Measurements from ENCODE around the gene TRIM9.
"Not testable (repeated sequence)": the region's sequence is repeated elsewhere in the genome, so short reads cannot be mapped to it uniquely, and the experiment has no call there.

Gene TRIM9

GRCh38 chr14:51002406-51002999 lies 92.4 kb downstream of the TRIM9 start:
- over 99% methylated on average over 5 of the region's 5 CpGs for WGBS
- Histone ChIP-seq H3K9me3 (ENCODE audit: insufficient read depth, low read depth, low read length) (no peaks in the 10 kb centered on the region), H3K36me3 (ENCODE audit: insufficient read depth, low read length) (no peaks in the 10 kb centered on the region), H3K27ac (ENCODE audit: low read depth, low read length) (no peak overlapping the region), H3K4me1 (ENCODE audit: insufficient read depth, low read length) (peaks cover 5% of the 10 kb centered on the region; the same call in 1 of the 2 replicates), H3K9ac (ENCODE audit: low read depth, low read length) (no peak overlapping the region), H3K27me3 (ENCODE audit: insufficient read depth, low read length) (no peaks in the 10 kb centered on the region), H3K4me3 (ENCODE audit: low read length) (no peak overlapping the region)

GRCh38 chr14:51000566-51000965 lies 94.3 kb downstream of the TRIM9 start:
- Histone ChIP-seq H3K4me1 (ENCODE audit: insufficient read depth, low read length) (no peaks in the 10 kb centered on the region), H3K9ac (ENCODE audit: low read depth, low read length) (no peak overlapping the region), H3K36me3 (ENCODE audit: insufficient read depth, low read length) (no peaks in the 10 kb centered on the region), H3K4me3 (ENCODE audit: low read length) (no peak overlapping the region), H3K9me3 (ENCODE audit: insufficient read depth, low read depth, low read length) (no peaks in the 10 kb centered on the region), H3K27ac (ENCODE audit: low read depth, low read length) (no peak overlapping the region), H3K27me3 (ENCODE audit: insufficient read depth, low read length) (no peaks in the 10 kb centered on the region)
- WGBS, result 97% methylated on average over 9 of the region's 9 CpGs

DNA sequence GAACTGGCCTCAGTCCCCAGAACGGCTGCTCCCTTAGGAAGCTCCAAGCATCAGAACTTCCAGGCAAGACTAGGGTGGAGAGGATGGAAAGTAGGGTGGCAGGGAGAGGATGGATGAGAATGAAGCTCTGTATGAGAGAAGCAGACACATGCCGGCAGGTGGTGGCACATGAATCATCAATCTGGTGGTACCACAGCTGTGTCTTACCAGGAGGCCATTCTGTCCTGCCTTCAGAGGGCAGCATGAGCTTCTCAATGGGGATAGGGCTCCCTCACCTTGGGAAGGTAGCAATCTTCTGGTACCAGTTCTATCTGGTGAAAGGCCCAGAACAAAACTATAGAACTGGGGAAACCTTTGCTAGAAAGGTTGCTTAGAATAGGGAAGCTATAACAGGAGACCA lies 95.2 kb downstream of the TRIM9 start:
- Histone ChIP-seq H3K36me3 (ENCODE audit: insufficient read depth, low read length) (no peaks in the 10 kb centered on the region), H3K4me1 (ENCODE audit: insufficient read depth, low read length) (no peaks in the 10 kb centered on the region), H3K4me3 (ENCODE audit: low read length) (no peak overlapping the region), H3K9ac (ENCODE audit: low read depth, low read length) (no peak overlapping the region), H3K27ac (ENCODE audit: low read depth, low read length) (no peak overlapping the region), H3K27me3 (ENCODE audit: insufficient read depth, low read length) (no peaks in the 10 kb centered on the region), H3K9me3 (ENCODE audit: insufficient read depth, low read depth, low read length) (no peaks in the 10 kb centered on the region)
- 94% methylated on average over 2 of the region's 2 CpGs for WGBS

DNA sequence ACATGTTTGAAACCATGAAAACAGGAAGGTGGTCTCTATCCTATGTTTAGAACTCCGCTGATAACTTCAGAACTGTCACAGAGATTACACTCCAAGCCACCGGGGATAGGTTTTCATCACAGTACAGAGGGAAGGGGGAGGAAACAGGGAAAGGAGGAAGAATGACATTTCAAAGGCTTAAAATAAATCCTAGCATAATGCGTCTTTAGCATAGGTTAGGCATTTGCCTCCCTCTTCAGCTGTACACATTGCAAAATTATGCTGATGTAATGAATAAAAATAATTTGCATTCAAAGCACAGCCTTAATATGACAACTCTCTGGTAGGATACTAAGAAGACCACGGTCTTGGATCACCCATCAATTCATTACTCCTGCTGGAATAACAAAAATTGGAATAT lies 96.3 kb downstream of the TRIM9 start:
- Histone ChIP-seq H3K36me3 (ENCODE audit: insufficient read depth, low read length) (no peaks in the 10 kb centered on the region), H3K27ac (ENCODE audit: low read depth, low read length) (no peak overlapping the region), H3K9ac (ENCODE audit: low read depth, low read length) (no peak overlapping the region), H3K4me3 (ENCODE audit: low read length) (no peak overlapping the region), H3K9me3 (ENCODE audit: insufficient read depth, low read depth, low read length) (no peaks in the 10 kb centered on the region), H3K27me3 (ENCODE audit: insufficient read depth, low read length) (no peaks in the 10 kb centered on the region), H3K4me1 (ENCODE audit: insufficient read depth, low read length) (no peaks in the 10 kb centered on the region)
- WGBS, result 93% methylated on average over 4 of the region's 4 CpGs

GRCh38 chr14:50997712-50998111 lies 97.2 kb downstream of the TRIM9 start:
- Histone ChIP-seq H3K9me3 (ENCODE audit: insufficient read depth, low read depth, low read length) (no peaks in the 10 kb centered on the region), H3K9ac (ENCODE audit: low read depth, low read length) (no peak overlapping the region), H3K27ac (ENCODE audit: low read depth, low read length) (no peak overlapping the region), H3K27me3 (ENCODE audit: insufficient read depth, low read length) (no peaks in the 10 kb centered on the region), H3K36me3 (ENCODE audit: insufficient read depth, low read length) (no peaks in the 10 kb centered on the region), H3K4me1 (ENCODE audit: insufficient read depth, low read length) (no peaks in the 10 kb centered on the region), H3K4me3 (ENCODE audit: low read length) (no peak overlapping the region)
- WGBS, result 97% methylated on average over 9 of the region's 9 CpGs

DNA sequence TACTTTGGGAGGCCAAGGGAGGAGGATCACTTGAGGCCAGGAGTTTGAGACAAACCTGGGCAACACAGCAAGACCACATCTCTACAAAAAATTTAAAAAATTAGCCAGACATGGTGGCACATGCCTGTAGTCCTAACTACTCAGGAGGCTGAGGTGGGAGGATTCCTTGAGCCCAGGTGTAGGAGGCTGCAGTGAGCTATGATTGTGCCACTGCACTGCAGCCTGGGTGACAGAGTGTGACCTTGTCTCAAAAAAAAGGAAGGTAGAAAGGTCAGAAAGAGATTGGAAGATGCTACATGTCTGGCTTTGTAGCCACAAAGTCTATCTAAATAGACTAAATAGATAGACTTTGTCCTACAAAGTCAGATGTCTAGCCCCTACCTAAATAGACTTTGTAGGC lies 100.7 kb downstream of the TRIM9 start:
- not testable (repeated sequence) for H3K27ac ChIP-seq (ENCODE audit: low read depth, low read length); H3K4me3 ChIP-seq (ENCODE audit: low read length); H3K36me3 ChIP-seq (ENCODE audit: insufficient read depth, low read length); H3K9ac ChIP-seq (ENCODE audit: low read depth, low read length); H3K4me1 ChIP-seq (ENCODE audit: insufficient read depth, low read length); H3K27me3 ChIP-seq (ENCODE audit: insufficient read depth, low read length); H3K9me3 ChIP-seq (ENCODE audit: insufficient read depth, low read depth, low read length)

GRCh38 chr14:50985859-50986331 lies 109.0 kb downstream of the TRIM9 start:
- Histone ChIP-seq H3K4me3 (ENCODE audit: low read length) (no peak overlapping the region), H3K4me1 (ENCODE audit: insufficient read depth, low read length) (peaks cover 34% of the 10 kb centered on the region), H3K27ac (ENCODE audit: low read depth, low read length) (peak overlapping the region; percentile 11; the same call in 1 of the 2 replicates), H3K9ac (ENCODE audit: low read depth, low read length) (no peak overlapping the region), H3K27me3 (ENCODE audit: insufficient read depth, low read length) (no peaks in the 10 kb centered on the region), H3K36me3 (ENCODE audit: insufficient read depth, low read length) (no peaks in the 10 kb centered on the region), H3K9me3 (ENCODE audit: insufficient read depth, low read depth, low read length) (no peaks in the 10 kb centered on the region)
- 31% methylated on average over 12 of the region's 12 CpGs for WGBS

DNA sequence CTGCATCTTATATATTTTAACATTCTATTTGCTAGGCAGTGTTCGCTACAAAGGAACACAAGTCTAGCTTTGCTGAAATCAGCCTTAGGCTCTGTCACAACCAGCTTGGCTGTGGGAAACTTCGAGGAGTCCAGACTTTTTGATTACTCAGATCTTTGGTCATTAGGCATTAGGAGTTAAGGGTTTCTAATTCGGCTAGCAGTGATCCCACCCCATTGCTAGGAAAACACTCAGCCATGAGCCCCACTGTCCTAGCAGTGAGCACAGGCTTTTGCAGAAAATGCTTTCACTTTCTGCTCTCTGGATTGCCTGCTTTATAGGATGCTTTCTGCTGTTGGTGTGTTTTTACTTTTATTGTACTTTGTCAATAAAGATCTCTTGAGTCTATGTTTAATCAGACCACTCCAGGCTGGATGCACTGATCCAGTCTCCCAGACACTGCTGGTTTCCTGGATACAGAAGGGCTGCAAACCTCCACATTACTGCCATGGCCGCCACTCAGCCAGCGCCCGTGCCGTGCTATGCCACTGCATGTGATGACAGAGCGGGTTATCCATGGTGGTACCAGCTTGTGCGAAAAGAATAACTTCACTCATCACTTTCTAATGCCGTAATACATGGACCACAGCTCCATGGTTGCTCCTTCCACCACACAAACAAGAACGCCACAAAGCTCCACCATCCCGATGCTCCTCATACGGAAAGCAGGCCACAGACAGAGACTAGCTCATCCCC lies 109.6 kb downstream of the TRIM9 start:
- H3K4me3 ChIP-seq (ENCODE audit: low read length), result no peak overlapping the region
- 85% methylated on average over 13 of the region's 13 CpGs for WGBS
- no peak overlapping the region; the same call in 1 of the 2 replicates for H3K9ac ChIP-seq (ENCODE audit: low read depth, low read length)
- H3K36me3 ChIP-seq (ENCODE audit: insufficient read depth, low read length), result no peaks in the 10 kb centered on the region
- no peaks in the 10 kb centered on the region for H3K9me3 ChIP-seq (ENCODE audit: insufficient read depth, low read depth, low read length)
- peaks cover 34% of the 10 kb centered on the region for H3K4me1 ChIP-seq (ENCODE audit: insufficient read depth, low read length)
- H3K27ac ChIP-seq (ENCODE audit: low read depth, low read length), result no peak overlapping the region
- no peaks in the 10 kb centered on the region for H3K27me3 ChIP-seq (ENCODE audit: insufficient read depth, low read length)

DNA sequence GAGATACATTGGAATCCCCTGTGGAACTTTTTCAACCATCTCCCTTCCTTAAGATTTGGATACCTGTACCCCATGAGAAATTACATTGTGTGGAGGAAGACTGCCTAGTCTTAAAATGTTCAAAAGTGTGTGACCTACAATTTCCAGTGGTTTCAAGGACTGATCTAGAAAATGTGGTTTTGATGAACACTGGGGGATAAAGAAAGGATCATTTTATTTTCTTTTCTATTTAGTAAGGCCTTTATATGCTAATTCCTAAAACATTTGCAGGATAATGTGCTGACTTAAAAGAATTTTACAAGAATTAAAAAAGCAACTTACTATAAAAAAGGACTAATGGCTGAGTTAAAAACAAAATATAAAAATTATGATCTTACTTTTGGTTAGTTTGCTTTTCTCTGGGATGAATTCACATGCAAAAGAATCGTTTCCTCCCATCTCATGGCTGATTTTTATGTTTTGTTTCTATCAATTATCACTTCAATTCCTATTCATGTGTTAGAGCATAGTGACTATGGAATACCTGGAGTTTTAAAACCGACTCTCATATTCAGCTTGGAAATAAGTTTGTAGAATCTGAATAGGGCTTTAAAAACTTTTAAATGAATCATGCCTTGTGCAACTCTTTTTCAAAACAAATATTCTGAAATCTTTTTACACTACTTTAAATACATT lies 110.7 kb downstream of the TRIM9 start:
- H3K4me3 ChIP-seq (ENCODE audit: low read length), result no peak overlapping the region
- no CpG with 5 or more reads among the region's 2 CpGs for WGBS
- no peaks in the 10 kb centered on the region for H3K27me3 ChIP-seq (ENCODE audit: insufficient read depth, low read length)
- no peaks in the 10 kb centered on the region for H3K9me3 ChIP-seq (ENCODE audit: insufficient read depth, low read depth, low read length)
- H3K9ac ChIP-seq (ENCODE audit: low read depth, low read length), result no peak overlapping the region
- H3K27ac ChIP-seq (ENCODE audit: low read depth, low read length), result no peak overlapping the region
- peaks cover 34% of the 10 kb centered on the region for H3K4me1 ChIP-seq (ENCODE audit: insufficient read depth, low read length)
- H3K36me3 ChIP-seq (ENCODE audit: insufficient read depth, low read length), result no peaks in the 10 kb centered on the region

DNA sequence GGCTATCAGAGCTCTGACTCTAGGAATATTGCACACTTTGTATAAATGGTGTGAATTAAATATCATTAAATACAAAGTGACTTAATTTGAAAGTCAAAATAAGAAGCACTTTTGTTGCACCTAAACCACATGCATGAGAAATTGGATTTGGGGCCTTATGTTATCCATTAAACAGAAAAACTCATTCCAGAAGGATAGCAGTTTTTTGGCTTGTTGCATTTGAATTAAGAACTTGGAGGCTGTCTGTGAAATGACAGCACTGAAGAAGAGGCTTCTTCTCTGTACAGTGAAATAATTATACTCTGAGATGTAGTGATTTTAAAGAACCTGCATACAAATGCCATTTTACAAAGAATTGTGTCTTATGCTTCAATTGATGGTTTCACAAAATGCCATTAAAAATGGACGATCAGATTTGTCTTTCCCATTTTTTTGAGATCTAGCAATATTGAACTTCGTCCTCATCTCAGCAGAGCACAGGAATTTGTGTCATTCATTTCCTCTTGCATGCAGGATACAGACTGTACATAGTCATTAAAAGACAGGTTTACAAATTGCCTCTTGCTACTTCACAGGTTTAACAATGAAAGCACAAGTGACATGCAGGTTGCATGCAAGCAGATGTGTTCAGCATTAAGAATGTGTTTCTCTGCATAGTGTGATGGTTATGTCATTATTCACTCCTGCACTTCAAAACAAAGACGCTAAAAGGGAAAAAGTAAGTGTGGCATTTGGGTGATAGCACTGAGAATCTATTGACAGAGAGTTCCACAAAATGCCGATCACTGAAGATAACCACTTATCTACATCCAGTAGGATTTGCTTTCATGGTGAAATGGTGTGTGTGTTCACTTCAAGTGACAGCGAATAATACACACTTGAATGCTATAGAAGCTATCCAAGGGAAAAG lies 114.7 kb downstream of the TRIM9 start:
- Histone ChIP-seq H3K36me3 (ENCODE audit: insufficient read depth, low read length) (no peaks in the 10 kb centered on the region), H3K4me1 (ENCODE audit: insufficient read depth, low read length) (peaks cover 18% of the 10 kb centered on the region), H3K27ac (ENCODE audit: low read depth, low read length) (no peak overlapping the region), H3K9me3 (ENCODE audit: insufficient read depth, low read depth, low read length) (no peaks in the 10 kb centered on the region), H3K9ac (ENCODE audit: low read depth, low read length) (no peak overlapping the region), H3K27me3 (ENCODE audit: insufficient read depth, low read length) (no peaks in the 10 kb centered on the region), H3K4me3 (ENCODE audit: low read length) (no peak overlapping the region)
- WGBS, result 92% methylated on average over 4 of the region's 5 CpGs

- H3K27me3 ChIP-seq (ENCODE audit: insufficient read depth, low read length), result no peaks in the 10 kb centered on the region
- no peaks in the 10 kb centered on the region for H3K9me3 ChIP-seq (ENCODE audit: insufficient read depth, low read depth, low read length)
- peaks cover 5% of the 10 kb centered on the region for H3K4me1 ChIP-seq (ENCODE audit: insufficient read depth, low read length)
- no peaks in the 10 kb centered on the region for H3K36me3 ChIP-seq (ENCODE audit: insufficient read depth, low read length)
- no peak overlapping the region for H3K9ac ChIP-seq (ENCODE audit: low read depth, low read length)
- no peak overlapping the region for H3K4me3 ChIP-seq (ENCODE audit: low read length)
- WGBS, result 96% methylated on average over 4 of the region's 4 CpGs
- no peak overlapping the region for H3K27ac ChIP-seq (ENCODE audit: low read depth, low read length)
Observed at GRCh38 chr14:50978888-50979287, 116.0 kb downstream of the TRIM9 start.
